ENCODE data around the gene GNG4.

Gene GNG4

GRCh38 chr1:235567812-235568503 lies 81.6 kb downstream of the GNG4 start:
- Histone ChIP-seq H3K27me3 (replicated peaks) (no peaks in the 10 kb centered on the region), H3K27ac (no peak overlapping the region), H3K36me3 (replicated peaks) (no peaks in the 10 kb centered on the region), H3K4me3 (ENCODE audit: low read depth, low read length) (no peak overlapping the region)
- no peak for TF ChIP-seq CTCF (IDR thresholded peaks at IDR 0.05; ENCODE audit: low read depth, low read length, missing control alignments)
- no peak for DNase-seq
- in situ Hi-C loops (cut with HindIII; ENCODE audit: low pct_ligation_motif_present, low sequenced_read_pairs), result no loop called here

DNA sequence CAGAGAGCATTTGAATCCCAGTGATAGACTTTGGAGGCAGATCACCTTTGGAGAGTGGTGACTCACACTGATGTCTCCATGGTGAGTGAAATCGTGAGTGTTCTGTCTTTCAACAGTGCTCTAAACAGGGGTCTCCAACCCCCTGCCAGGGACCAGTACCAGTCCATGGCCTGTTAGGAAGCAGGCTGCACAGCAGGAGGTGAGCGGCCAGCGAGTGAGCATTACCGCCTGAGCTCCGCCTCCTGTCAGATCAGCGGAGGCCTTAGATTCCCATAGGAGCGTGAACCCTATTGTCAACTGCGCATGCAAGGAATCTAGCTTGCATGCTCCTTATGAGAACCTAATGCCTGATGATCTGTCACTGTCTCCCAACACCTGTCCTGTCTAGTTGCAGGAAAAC lies 83.5 kb downstream of the GNG4 start:
- no peak overlapping the region for H3K27ac ChIP-seq
- in situ Hi-C loops (cut with HindIII; ENCODE audit: low pct_ligation_motif_present, low sequenced_read_pairs), result no loop called here
- H3K4me3 ChIP-seq (ENCODE audit: low read depth, low read length), result no peak overlapping the region
- no peaks in the 10 kb centered on the region for H3K27me3 ChIP-seq (replicated peaks)
- H3K36me3 ChIP-seq (replicated peaks), result no peaks in the 10 kb centered on the region
- no peak for DNase-seq
- no peak for TF ChIP-seq CTCF (IDR thresholded peaks at IDR 0.05; ENCODE audit: low read depth, low read length, missing control alignments)

DNA sequence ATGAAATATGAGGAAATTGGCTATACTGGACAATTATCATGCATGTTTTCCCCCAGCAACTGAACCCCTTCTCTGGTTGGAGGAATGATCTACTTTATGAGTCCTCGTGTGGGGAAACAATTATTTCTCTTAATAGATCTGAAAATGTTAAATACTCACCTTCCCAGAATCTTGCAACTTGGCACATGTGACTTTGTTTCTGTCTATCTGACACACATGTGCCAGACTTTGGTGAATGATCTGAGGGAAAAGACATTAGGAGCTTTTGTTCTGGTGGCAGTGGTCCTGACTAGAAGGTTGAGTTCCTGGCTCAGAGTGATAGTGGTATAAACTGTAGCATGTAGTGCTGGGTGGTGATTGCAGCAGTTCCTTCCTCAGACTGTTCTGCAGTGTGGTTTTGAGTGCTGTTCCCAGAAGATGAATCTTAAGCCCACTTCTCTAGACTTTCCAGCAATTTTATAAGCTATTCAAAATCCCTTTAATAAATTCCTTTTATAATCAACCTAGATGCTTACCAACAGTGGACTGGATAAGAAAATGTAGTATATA lies 86.0 kb downstream of the GNG4 start:
- Histone ChIP-seq H3K27me3 (replicated peaks) (no peaks in the 10 kb centered on the region), H3K36me3 (replicated peaks) (no peaks in the 10 kb centered on the region), H3K4me3 (ENCODE audit: low read depth, low read length) (no peak overlapping the region), H3K27ac (no peak overlapping the region)
- DNase-seq, result no peak
- no peak for TF ChIP-seq CTCF (IDR thresholded peaks at IDR 0.05; ENCODE audit: low read depth, low read length, missing control alignments)
- in situ Hi-C loops (cut with HindIII; ENCODE audit: low pct_ligation_motif_present, low sequenced_read_pairs), result no loop called here

GRCh38 chr1:235562589-235562988 lies 87.0 kb downstream of the GNG4 start:
- in situ Hi-C loops (cut with HindIII; ENCODE audit: low pct_ligation_motif_present, low sequenced_read_pairs), result no loop called here
- DNase-seq, result no peak
- no peaks in the 10 kb centered on the region for H3K36me3 ChIP-seq (replicated peaks)
- TF ChIP-seq CTCF (IDR thresholded peaks at IDR 0.05; ENCODE audit: low read depth, low read length, missing control alignments), result no peak
- no peak overlapping the region for H3K27ac ChIP-seq
- no peak overlapping the region for H3K4me3 ChIP-seq (ENCODE audit: low read depth, low read length)
- H3K27me3 ChIP-seq (replicated peaks), result no peaks in the 10 kb centered on the region

- no peak for TF ChIP-seq CTCF (IDR thresholded peaks at IDR 0.05; ENCODE audit: low read depth, low read length, missing control alignments)
- no peak for DNase-seq
- H3K27me3 ChIP-seq (replicated peaks), result no peaks in the 10 kb centered on the region
- H3K27ac ChIP-seq, result no peak overlapping the region
- no peak overlapping the region for H3K4me3 ChIP-seq (ENCODE audit: low read depth, low read length)
- in situ Hi-C loops (cut with HindIII; ENCODE audit: low pct_ligation_motif_present, low sequenced_read_pairs), result no loop called here
- no peaks in the 10 kb centered on the region for H3K36me3 ChIP-seq (replicated peaks)
These were observed 90.9 kb downstream of the GNG4 start for GRCh38 chr1:235558621-235559169.
